Thyroid gland (tissue), 4 donors: ENCODE measurements around the gene CHAD.

ENCODE experiments used
- POLR2A ChIP-seq, 2 donors: fragments of 450-650 bp; IDR thresholded peaks; one replicate each; pipeline ENCODE4 v1.6.1; 2017; ENCODE audit warnings: antibody characterized with exemption in 2 of 2, mild to moderate bottlenecking in 2 of 2, moderate library complexity in 1 of 2
- TF ChIP-seq, protein P1 (sequence below), 6 experiments: fragments of 200-600 bp in 3 of 6; fragments of 450-650 bp in 3 of 6; sonication (generic) in 3 of 6; IDR thresholded peaks; one replicate each; pipeline ENCODE4 v1.5.1; 2016 to 2019; ENCODE audit warnings: antibody characterized with exemption in 6 of 6, mild to moderate bottlenecking in 2 of 6, inconsistent platforms in 1 of 6, moderate library complexity in 1 of 6

DNA sequence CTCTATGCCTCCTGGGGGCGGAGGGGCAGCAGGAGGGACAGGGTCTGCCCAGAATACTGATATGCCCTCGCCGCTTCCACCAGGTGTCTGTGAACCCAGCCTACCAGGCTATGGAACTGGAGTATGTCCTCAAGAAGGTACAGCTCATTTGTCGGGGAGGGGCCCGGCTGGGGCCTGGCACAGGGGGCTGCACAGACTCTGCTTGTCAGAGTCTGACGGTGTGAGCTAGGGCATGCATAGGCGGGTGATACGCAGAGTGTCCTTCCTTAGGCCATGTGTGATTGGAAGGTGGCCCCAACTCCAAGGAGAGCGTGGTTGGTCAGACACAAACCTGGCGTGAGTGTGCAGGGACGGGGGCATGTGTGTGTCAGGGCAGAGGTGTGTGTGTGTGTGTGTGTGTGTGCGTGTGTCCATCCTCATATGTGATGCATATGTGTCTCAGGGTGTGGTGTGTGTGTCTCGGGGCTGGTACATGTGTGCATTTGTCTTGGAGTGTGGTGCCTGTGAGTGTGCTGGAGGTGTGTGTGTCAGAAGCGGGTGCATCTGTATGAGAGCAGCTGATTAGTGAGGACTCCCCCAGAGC is 7.0 kb downstream of the CHAD start:
- TF ChIP-seq, protein P1, sequence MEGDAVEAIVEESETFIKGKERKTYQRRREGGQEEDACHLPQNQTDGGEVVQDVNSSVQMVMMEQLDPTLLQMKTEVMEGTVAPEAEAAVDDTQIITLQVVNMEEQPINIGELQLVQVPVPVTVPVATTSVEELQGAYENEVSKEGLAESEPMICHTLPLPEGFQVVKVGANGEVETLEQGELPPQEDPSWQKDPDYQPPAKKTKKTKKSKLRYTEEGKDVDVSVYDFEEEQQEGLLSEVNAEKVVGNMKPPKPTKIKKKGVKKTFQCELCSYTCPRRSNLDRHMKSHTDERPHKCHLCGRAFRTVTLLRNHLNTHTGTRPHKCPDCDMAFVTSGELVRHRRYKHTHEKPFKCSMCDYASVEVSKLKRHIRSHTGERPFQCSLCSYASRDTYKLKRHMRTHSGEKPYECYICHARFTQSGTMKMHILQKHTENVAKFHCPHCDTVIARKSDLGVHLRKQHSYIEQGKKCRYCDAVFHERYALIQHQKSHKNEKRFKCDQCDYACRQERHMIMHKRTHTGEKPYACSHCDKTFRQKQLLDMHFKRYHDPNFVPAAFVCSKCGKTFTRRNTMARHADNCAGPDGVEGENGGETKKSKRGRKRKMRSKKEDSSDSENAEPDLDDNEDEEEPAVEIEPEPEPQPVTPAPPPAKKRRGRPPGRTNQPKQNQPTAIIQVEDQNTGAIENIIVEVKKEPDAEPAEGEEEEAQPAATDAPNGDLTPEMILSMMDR (IDR thresholded peaks at IDR 0.05), result no peak
- TF ChIP-seq POLR2A (IDR thresholded peaks at IDR 0.05), result no peak
